HG02763 (cell line): Measurements from ENCODE around the gene KIFC1.
"Not testable (repeated sequence)": the region's sequence is repeated elsewhere in the genome, so short reads cannot be mapped to it uniquely, and the experiment has no call there.

Experiments used
- ATAC-seq: cut with Tn5 transposase; IDR thresholded peaks from one replicate; pipeline ENCODE4 v1.9.1; 2021; ENCODE audit warnings: mild to moderate bottlenecking, moderate library complexity; ENCODE audit not compliant: unreplicated experiment

The KIFC1 gene

GRCh38 chr6:33373960-33374910 is 17.4 kb upstream of the KIFC1 start:
- ATAC-seq, result no peak

GRCh38 chr6:33375143-33375671 is 16.4 kb upstream of the KIFC1 start:
- ATAC-seq, result no peak

GRCh38 chr6:33377171-33377570 is 14.5 kb upstream of the KIFC1 start:
- no peak for ATAC-seq

GRCh38 chr6:33379184-33379583 is 12.4 kb upstream of the KIFC1 start:
- not testable (repeated sequence) for ATAC-seq

GRCh38 chr6:33380272-33380981 is 11.2 kb upstream of the KIFC1 start:
- ATAC-seq, result no peak

- ATAC-seq, result no peak
These were observed 8.0 kb upstream of the KIFC1 start for GRCh38 chr6:33383427-33384185.

GRCh38 chr6:33384581-33385020 is 7.0 kb upstream of the KIFC1 start:
- ATAC-seq, result no peak

GRCh38 chr6:33390173-33390572 is 1.4 kb upstream of the KIFC1 start:
- no peak for ATAC-seq

- ATAC-seq, result no peak
These were observed 801 bp upstream of the KIFC1 start for GRCh38 chr6:33390767-33391277.

GRCh38 chr6:33391922-33392594 is 435 bp downstream of the KIFC1 start:
- ATAC-seq, result peak; percentile 12

GRCh38 chr6:33392595-33392948 is 949 bp downstream of the KIFC1 start:
- no peak for ATAC-seq

- no peak for ATAC-seq
These were observed 1.4 kb downstream of the KIFC1 start for GRCh38 chr6:33392979-33393378.

GRCh38 chr6:33397541-33397940 is 5.9 kb downstream of the KIFC1 start:
- no peak for ATAC-seq

GRCh38 chr6:33398601-33399000 is 7.0 kb downstream of the KIFC1 start:
- not testable (repeated sequence) for ATAC-seq

GRCh38 chr6:33399881-33400280 is 8.3 kb downstream of the KIFC1 start:
- ATAC-seq, result not testable (repeated sequence)

- no peak for ATAC-seq
These were observed 13.3 kb downstream of the KIFC1 start for GRCh38 chr6:33404884-33405283.

GRCh38 chr6:33405386-33405940 is 13.8 kb downstream of the KIFC1 start:
- ATAC-seq, result no peak

- no peak for ATAC-seq
These were observed 14.5 kb downstream of the KIFC1 start for GRCh38 chr6:33406126-33406525.

- no peak for ATAC-seq
These were observed 15.6 kb downstream of the KIFC1 start for GRCh38 chr6:33407132-33407718.
